Gastroesophageal sphincter (tissue), 3 donors: Measurements from ENCODE around the gene IL17RD.

ENCODE experiments used
- POLR2A ChIP-seq, 2 donors: fragments of 450-650 bp; IDR thresholded peaks; one replicate each; pipeline ENCODE4 v1.6.1; 2017; ENCODE audit warnings: antibody characterized with exemption in 2 of 2, mild to moderate bottlenecking in 2 of 2, moderate library complexity in 1 of 2
- TF ChIP-seq, protein P1 (sequence below), 4 experiments: fragments of 200-600 bp in 2 of 4; fragments of 450-650 bp in 2 of 4; sonication (generic) in 1 of 4; IDR thresholded peaks; one replicate each; pipeline ENCODE4 v1.5.1; 2017 to 2019; ENCODE audit warnings: antibody characterized with exemption in 4 of 4, mild to moderate bottlenecking in 2 of 4, moderate library complexity in 2 of 4

DNA sequence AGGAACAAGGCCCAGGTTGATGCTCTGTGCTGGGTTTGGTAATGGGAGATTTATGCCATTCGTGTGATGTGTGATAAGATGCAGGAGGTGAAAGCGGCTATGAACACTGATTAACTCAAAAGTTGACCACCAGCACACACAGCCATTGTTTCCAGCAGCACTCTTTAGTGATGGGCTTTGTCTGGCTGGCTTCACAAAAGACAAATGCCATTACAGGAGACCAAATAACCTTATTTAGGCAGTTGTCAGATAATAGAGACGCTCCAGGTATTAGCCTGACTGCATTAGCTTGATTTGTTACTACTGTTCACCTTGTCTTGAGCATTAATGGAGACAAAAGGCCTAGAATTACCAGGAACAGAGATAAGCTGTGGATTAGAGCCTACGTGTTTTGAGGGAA is 29.5 kb upstream of the IL17RD start:
- no peak for TF ChIP-seq POLR2A (IDR thresholded peaks at IDR 0.05)
- TF ChIP-seq, protein P1, sequence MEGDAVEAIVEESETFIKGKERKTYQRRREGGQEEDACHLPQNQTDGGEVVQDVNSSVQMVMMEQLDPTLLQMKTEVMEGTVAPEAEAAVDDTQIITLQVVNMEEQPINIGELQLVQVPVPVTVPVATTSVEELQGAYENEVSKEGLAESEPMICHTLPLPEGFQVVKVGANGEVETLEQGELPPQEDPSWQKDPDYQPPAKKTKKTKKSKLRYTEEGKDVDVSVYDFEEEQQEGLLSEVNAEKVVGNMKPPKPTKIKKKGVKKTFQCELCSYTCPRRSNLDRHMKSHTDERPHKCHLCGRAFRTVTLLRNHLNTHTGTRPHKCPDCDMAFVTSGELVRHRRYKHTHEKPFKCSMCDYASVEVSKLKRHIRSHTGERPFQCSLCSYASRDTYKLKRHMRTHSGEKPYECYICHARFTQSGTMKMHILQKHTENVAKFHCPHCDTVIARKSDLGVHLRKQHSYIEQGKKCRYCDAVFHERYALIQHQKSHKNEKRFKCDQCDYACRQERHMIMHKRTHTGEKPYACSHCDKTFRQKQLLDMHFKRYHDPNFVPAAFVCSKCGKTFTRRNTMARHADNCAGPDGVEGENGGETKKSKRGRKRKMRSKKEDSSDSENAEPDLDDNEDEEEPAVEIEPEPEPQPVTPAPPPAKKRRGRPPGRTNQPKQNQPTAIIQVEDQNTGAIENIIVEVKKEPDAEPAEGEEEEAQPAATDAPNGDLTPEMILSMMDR (IDR thresholded peaks at IDR 0.05): no peak
